ENCODE results near the gene SOWAHA.

- TF ChIP-seq CTCF (IDR thresholded peaks at IDR 0.05) (no peak), POLR2A (IDR thresholded peaks at IDR 0.05) (no peak)
Measured at GRCh38 chr5:132799392-132799791, 13.7 kb upstream of the SOWAHA start.
